Upper lobe of right lung (tissue), 1 donor: Measurements from ENCODE around the gene C20orf141. TPM values are rescaled to one million over a fixed set of nuclear protein-coding genes. Genes with fewer than 3 reads are reported as not detected.

Source experiments
- ATAC-seq: fragments of 200-7000 bp; cut with Tn5 transposase; one replicate; pipeline ENCODE4 v1.9.1; 2020; ENCODE audit warnings: mild to moderate bottlenecking, moderate library complexity
- DNase-seq: peaks from one replicate; pipeline ENCODE4 v3.0.0-alpha.2; 2020
- H3K27ac ChIP-seq: fragments of 200-600 bp; one replicate; pipeline ENCODE4 v1.8.0; 2022
- H3K27me3 ChIP-seq: fragments of 200-600 bp; one replicate; pipeline ENCODE4 v1.8.0; 2022; ENCODE audit warnings: mild to moderate bottlenecking
- H3K36me3 ChIP-seq: fragments of 200-600 bp; one replicate; pipeline ENCODE4 v1.8.0; 2022
- H3K4me1 ChIP-seq: fragments of 200-600 bp; one replicate; pipeline ENCODE4 v1.8.0; 2022
- H3K4me3 ChIP-seq: fragments of 200-600 bp; one replicate; pipeline ENCODE4 v1.8.0; 2022; ENCODE audit warnings: mild to moderate bottlenecking
- H3K9me3 ChIP-seq: fragments of 200-600 bp; one replicate; pipeline ENCODE4 v1.8.0; 2022
- CTCF ChIP-seq: fragments of 200-600 bp; IDR thresholded peaks from one replicate; pipeline ENCODE4 v1.8.0; 2022; ENCODE audit warnings: antibody characterized with exemption
- intact Hi-C: fragments of 100-400 bp; cut with DNase I; formaldehyde crosslinking; loops from one replicate; pipeline ENCODE4 v1.11.0; 2022
- total RNA-seq: library from RNA; stranded (reverse); fragmentation: NEBNext Ultra II Directional; extraction: Animal tissue kit (Norgen Biotek cat#: 25700); gene quantifications from one replicate; pipeline ENCODE4 v1.2.1, GENCODE V29; 2021
- donor health status: DM: no; HTN: yes; CAD: no; lungs with severe emphysema.

Gene C20orf141
- total RNA-seq, 1 donor from 2014 or later = not detected

GRCh38 chr20:2800521-2801285 is 14.1 kb upstream of the C20orf141 start, which contains the start of gene CPXM1:
Gene CPXM1 (minus strand): TSS chr20:2800627. CDS start chr20:2800572, 55 bp downstream.
- H3K36me3 ChIP-seq = no peaks in the 10 kb centered on the region
- intact Hi-C loops = no loop called here
- no peaks in the 10 kb centered on the region for H3K9me3 ChIP-seq
- no peak for TF ChIP-seq CTCF
- DNase-seq (no peak), ATAC-seq (peak; percentile 4)
- H3K27me3 ChIP-seq = peaks cover 72% of the 10 kb centered on the region
- H3K4me3 ChIP-seq = peak within 1 kb of the TSS; percentile 32
- H3K4me1 ChIP-seq = peaks cover 12% of the 10 kb centered on the region
- no peak within 1 kb of the TSS for H3K27ac ChIP-seq

- ATAC-seq = no peak
- Histone ChIP-seq H3K36me3 (no peaks in the 10 kb centered on the region), H3K9me3 (no peaks in the 10 kb centered on the region), H3K4me1 (peaks cover 12% of the 10 kb centered on the region), H3K27ac (no peak overlapping the region), H3K4me3 (no peak overlapping the region), H3K27me3 (peaks cover 78% of the 10 kb centered on the region)
- DNase-seq = no peak
- no peak for TF ChIP-seq CTCF
- intact Hi-C loops = no loop called here
Observed at GRCh38 chr20:2801286-2801728, 13.5 kb upstream of the C20orf141 start.

DNA sequence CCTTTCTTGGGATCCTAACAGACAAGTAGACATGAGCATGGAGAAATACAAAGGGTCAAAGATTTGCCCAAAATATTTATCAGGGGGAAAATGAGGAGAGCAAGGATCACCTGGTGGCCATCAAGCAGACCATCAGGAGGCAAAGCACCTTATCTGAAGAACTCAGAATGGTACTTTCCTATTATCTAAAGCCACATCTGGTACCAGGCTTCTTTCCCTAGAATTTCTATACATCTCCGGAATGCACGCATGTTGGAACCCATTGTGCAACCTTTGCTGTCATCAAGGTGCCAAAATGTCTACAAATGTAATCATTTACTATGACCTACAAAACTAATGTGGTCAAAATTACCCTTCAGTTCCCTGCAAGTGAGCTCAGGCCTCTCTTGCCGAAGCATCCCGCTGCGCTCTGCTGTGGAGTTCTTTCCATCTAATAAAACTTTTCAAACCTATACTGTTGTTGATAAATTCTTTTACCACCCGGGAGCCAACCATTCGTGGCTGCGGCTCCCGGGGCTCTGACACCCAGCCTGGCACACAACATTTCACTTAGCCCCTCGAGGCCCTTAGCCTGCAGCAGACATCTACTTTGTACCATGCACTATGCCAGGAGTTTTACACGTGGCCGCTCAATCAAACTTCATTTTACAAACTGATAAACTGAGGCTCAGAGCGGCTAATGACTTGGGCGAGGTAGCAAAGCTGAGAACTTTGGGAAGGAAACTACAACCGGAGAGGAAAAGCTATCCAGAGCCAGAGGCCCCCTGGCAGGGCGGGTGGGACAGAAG is 10.6 kb upstream of the C20orf141 start:
- Histone ChIP-seq H3K4me3 (no peak overlapping the region), H3K4me1 (peaks cover 12% of the 10 kb centered on the region), H3K27ac (no peak overlapping the region), H3K27me3 (peaks cover 85% of the 10 kb centered on the region), H3K36me3 (no peaks in the 10 kb centered on the region), H3K9me3 (no peaks in the 10 kb centered on the region)
- no peak for DNase-seq
- no peak for ATAC-seq
- no peak for TF ChIP-seq CTCF
- intact Hi-C loops = no loop called here

DNA sequence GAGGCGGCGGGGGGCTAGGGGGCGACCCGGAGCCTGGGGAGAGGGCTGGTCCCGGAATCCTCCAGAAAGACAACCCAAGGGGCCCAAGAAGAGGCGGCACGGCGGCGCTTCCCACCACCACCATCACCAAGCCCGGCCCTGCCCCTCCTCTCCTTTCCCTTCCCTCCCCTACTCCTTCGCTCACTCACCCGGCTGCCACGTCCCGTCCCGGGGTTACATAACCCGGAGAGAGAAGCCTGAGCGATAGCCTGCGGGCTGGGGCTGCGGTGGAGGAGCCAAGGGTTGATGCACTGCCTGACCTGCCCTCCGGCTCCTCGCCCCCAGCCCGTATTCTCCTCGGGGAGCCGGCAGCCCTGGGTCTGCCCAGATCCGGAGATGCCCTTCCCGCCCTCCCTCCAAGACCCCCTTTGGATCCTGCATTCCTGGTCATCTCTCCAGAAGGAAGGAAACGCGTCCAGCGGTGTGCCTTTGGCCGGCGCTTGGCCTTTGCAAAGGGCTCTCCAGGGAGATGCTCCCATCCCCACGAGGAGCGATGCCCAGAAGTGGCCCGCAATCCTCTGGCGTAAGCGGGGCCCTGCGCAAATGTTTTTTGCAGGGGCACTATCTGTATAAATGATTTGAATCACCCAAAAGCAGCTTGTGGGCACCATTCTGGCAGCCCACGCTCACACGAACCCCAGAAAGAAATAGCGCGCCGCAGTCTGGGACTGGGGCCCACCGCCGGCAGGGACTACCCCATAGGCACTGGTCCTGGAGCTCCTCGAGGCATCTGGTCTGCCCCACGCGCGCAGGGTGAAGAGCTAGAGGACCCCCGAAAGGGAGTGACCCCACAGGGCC is 9.7 kb upstream of the C20orf141 start:
- H3K27me3 ChIP-seq = peaks cover 80% of the 10 kb centered on the region
- peak; percentile 48 for ATAC-seq

More for the DNA sequence above, 9.7 kb upstream of the C20orf141 start:
- intact Hi-C loops = no loop called here
- Histone ChIP-seq H3K27ac (no peak overlapping the region), H3K9me3 (no peaks in the 10 kb centered on the region), H3K36me3 (no peaks in the 10 kb centered on the region), H3K4me1 (peaks cover 8% of the 10 kb centered on the region), H3K4me3 (no peak overlapping the region)
- no peak for DNase-seq
- TF ChIP-seq CTCF = no peak
